Mesothelial cell of epicardium (in vitro differentiated cells): ENCODE results near the gene KRTCAP2. TPM values are rescaled to one million over a fixed set of nuclear protein-coding genes. Genes with fewer than 3 reads are reported as not detected.

ENCODE experiments used
- DNase-seq, 2 experiments: peaks; one replicate each; pipeline ENCODE4 v3.0.0; 2021; ENCODE audit warnings: low spot score in 2 of 2; ENCODE audit not compliant: unreplicated experiment in 2 of 2
- H3K27ac Mint-ChIP-seq: 2 replicates; pipeline ENCODE4 v1.8.0; 2021; ENCODE audit warnings: mixed read lengths
- H3K27me3 Mint-ChIP-seq: 2 replicates; pipeline ENCODE4 v1.8.0; 2021; ENCODE audit warnings: low read depth, mixed read lengths
- H3K36me3 Mint-ChIP-seq: 2 replicates; pipeline ENCODE4 v1.8.0; 2021; ENCODE audit warnings: mixed read lengths
- H3K4me1 Mint-ChIP-seq: 2 replicates; pipeline ENCODE4 v1.8.0; 2021; ENCODE audit warnings: mixed read lengths
- H3K4me3 Mint-ChIP-seq: 2 replicates; pipeline ENCODE4 v1.8.0; 2021; ENCODE audit warnings: mild to moderate bottlenecking, moderate library complexity, mixed read lengths
- H3K9me3 Mint-ChIP-seq: 2 replicates; pipeline ENCODE4 v1.8.0; 2021; ENCODE audit warnings: mixed read lengths
- total RNA-seq: library from RNA; stranded (reverse); gene quantifications from 3 replicates; pipeline ENCODE4 v1.2.1, GENCODE V29; 2021
- TF ChIP-seq, protein P1 (sequence below): fragments of 200-600 bp; sonication (generic); IDR thresholded peaks from one replicate; pipeline ENCODE4 v1.5.0; 2021; ENCODE audit warnings: antibody characterized with exemption; ENCODE audit not compliant: unreplicated experiment

Gene KRTCAP2
- total RNA-seq, 1 donor from 2014 or later: 120 TPM

DNA sequence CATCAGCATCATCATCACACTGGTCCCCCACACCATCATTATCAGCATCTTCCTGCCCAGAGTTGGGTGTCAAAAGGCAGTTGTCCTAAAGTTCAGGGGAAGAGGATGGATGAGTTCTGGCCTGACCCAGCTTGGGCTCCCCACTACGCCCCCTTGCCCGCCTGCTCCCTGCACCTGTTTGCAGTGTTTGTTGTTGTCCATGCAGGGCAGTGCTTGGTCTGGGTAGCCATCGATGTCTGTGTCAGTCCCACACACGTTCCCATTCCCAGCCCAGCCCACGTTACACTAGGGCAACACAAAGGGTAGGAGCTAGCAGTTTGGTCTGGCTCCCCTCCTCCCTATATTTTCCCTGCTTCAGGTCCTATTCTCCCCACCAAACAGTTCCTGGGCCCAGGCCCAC, 27.8 kb upstream of the KRTCAP2 start:
- peaks cover 5% of the 10 kb centered on the region for H3K36me3 Mint-ChIP-seq
- H3K27ac Mint-ChIP-seq: no peak overlapping the region
- H3K9me3 Mint-ChIP-seq: no peaks in the 10 kb centered on the region
- no peak for DNase-seq
- no peaks in the 10 kb centered on the region for H3K4me1 Mint-ChIP-seq
- TF ChIP-seq, protein P1, sequence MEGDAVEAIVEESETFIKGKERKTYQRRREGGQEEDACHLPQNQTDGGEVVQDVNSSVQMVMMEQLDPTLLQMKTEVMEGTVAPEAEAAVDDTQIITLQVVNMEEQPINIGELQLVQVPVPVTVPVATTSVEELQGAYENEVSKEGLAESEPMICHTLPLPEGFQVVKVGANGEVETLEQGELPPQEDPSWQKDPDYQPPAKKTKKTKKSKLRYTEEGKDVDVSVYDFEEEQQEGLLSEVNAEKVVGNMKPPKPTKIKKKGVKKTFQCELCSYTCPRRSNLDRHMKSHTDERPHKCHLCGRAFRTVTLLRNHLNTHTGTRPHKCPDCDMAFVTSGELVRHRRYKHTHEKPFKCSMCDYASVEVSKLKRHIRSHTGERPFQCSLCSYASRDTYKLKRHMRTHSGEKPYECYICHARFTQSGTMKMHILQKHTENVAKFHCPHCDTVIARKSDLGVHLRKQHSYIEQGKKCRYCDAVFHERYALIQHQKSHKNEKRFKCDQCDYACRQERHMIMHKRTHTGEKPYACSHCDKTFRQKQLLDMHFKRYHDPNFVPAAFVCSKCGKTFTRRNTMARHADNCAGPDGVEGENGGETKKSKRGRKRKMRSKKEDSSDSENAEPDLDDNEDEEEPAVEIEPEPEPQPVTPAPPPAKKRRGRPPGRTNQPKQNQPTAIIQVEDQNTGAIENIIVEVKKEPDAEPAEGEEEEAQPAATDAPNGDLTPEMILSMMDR: no peak
- no peaks in the 10 kb centered on the region for H3K27me3 Mint-ChIP-seq
- no peak overlapping the region for H3K4me3 Mint-ChIP-seq

- H3K4me1 Mint-ChIP-seq: peaks cover 6% of the 10 kb centered on the region
- H3K27ac Mint-ChIP-seq: no peak overlapping the region
- no peaks in the 10 kb centered on the region for H3K9me3 Mint-ChIP-seq
- TF ChIP-seq, protein P1: no peak
- H3K27me3 Mint-ChIP-seq: no peaks in the 10 kb centered on the region
- H3K4me3 Mint-ChIP-seq: no peak overlapping the region
- no peak for DNase-seq
- peaks cover 5% of the 10 kb centered on the region for H3K36me3 Mint-ChIP-seq
Observed at GRCh38 chr1:155199792-155200191, 26.7 kb upstream of the KRTCAP2 start.

GRCh38 chr1:155198547-155198906, 25.4 kb upstream of the KRTCAP2 start:
- Mint-ChIP-seq H3K27me3 (no peaks in the 10 kb centered on the region), H3K4me1 (peaks cover 17% of the 10 kb centered on the region), H3K4me3 (no peak overlapping the region), H3K27ac (no peak overlapping the region), H3K36me3 (peaks cover 5% of the 10 kb centered on the region), H3K9me3 (no peaks in the 10 kb centered on the region)
- TF ChIP-seq, protein P1: no peak
- no peak for DNase-seq

DNA sequence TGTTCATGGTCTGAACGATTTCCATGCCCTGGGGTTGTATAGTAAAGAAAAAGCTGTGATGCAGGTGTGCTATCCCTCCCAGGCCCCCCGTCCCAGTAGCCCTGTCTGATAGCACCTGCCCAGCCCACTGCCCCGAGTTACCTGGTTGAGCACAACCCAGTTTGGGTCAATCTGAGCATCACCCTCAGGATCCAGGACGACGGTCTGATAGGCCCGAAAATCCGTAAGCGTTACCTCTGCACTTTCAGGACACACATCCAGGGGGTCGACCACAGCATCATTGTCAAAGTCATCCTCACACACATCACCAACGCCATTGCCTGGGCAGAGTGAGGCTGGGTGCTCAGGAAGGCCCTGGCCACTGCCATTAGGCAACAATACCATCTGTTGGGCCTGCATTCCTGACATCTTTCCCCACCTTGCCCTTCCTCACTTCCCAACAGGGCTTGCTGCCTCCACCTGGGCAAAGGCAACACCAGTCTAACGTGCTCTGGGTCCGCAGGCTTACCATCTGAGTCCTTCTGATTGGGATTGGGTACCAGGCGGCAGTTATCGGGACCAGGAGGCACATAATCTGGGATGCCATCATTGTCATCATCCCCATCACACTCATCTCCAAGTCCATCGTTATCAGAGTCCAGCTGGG, 24.9 kb upstream of the KRTCAP2 start:
- TF ChIP-seq, protein P1: no peak
- H3K9me3 Mint-ChIP-seq: no peaks in the 10 kb centered on the region
- no peak overlapping the region for H3K27ac Mint-ChIP-seq
- peaks cover 5% of the 10 kb centered on the region for H3K36me3 Mint-ChIP-seq
- peaks cover 21% of the 10 kb centered on the region for H3K4me1 Mint-ChIP-seq
- H3K27me3 Mint-ChIP-seq: no peaks in the 10 kb centered on the region
- H3K4me3 Mint-ChIP-seq: no peak overlapping the region
- DNase-seq: no peak

DNA sequence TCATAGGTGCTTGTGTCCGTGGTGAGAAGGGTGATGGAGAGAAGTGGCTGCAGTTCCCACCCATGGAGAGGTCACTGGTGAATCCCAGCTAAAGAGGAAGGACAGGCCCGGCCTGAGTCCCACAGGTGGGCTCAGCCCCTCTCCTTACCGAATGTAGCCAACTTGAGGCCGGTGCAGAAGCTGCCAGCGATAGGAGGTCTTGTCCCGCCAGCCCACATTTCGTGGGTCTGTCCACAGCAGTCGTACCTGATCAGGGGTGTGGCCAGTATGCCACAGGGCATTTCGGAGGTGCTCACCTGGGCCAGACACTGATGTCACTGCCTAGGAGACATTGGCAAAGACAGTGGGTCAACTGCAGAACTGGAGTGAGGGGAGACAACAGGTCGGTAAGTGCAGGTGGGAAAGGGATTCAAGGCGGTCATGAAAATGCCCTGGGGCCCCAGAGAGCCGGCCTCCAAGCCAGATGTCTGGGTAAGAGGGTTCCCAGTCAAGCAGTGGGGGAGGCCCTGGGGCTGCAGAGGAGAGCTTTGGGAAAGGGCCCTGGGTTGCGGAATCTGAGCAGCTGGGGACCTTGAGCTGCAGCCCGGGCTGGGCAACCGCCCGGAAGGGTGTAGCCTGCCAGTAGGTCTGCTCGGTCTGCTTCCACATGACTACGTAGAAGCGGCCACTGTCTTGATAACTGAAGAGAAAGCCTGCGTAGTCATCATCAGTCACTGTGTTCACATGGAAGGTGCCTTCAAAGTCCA, 24.0 kb upstream of the KRTCAP2 start:
- Mint-ChIP-seq H3K27ac (no peak overlapping the region), H3K4me1 (peaks cover 24% of the 10 kb centered on the region), H3K4me3 (no peak overlapping the region), H3K27me3 (no peaks in the 10 kb centered on the region), H3K36me3 (peaks cover 5% of the 10 kb centered on the region), H3K9me3 (no peaks in the 10 kb centered on the region)
- TF ChIP-seq, protein P1: no peak
- no peak for DNase-seq
